Mesendoderm (in vitro differentiated cells): ENCODE data around the gene KRR1.
A peak's percentile ranks its signal among the peaks of the same experiment; 100 is the strongest.
"Not testable (repeated sequence)": the region's sequence is repeated elsewhere in the genome, so short reads cannot be mapped to it uniquely, and the experiment has no call there.

Experiments used
- DNase-seq: peaks from one replicate; pipeline ENCODE4 v3.0.0; 2013
- H2AK5ac ChIP-seq: 2 replicates; pipeline ENCODE4 v1.6.1; 2013; ENCODE audit warnings: low read length, inconsistent platforms
- H2BK120ac ChIP-seq: 2 replicates; pipeline ENCODE4 v1.6.1; 2013; ENCODE audit warnings: low read depth, mild to moderate bottlenecking, low read length, moderate library complexity, mixed read lengths
- H2BK15ac ChIP-seq: replicated peaks from 2 replicates; pipeline ENCODE4 v1.6.1; 2013; ENCODE audit warnings: low read depth, mild to moderate bottlenecking, moderate library complexity
- H2BK5ac ChIP-seq: 2 replicates; pipeline ENCODE4 v1.6.1; 2013; ENCODE audit warnings: low read length, inconsistent platforms
- H3K18ac ChIP-seq: 2 replicates; pipeline ENCODE4 v1.6.1; 2013; ENCODE audit warnings: mild to moderate bottlenecking, low read length, mixed read lengths
- H3K23ac ChIP-seq: one replicate; pipeline ENCODE4 v1.6.1; 2013; ENCODE audit warnings: low read length
- H3K27ac ChIP-seq: 2 replicates; pipeline ENCODE4 v1.5.1; 2013; ENCODE audit warnings: low read depth, mild to moderate bottlenecking, inconsistent platforms, low read length, moderate library complexity
- H3K27me3 ChIP-seq: 2 replicates; pipeline ENCODE4 v1.6.1; 2013; ENCODE audit warnings: low read length, control low read depth, mild to moderate bottlenecking, inconsistent platforms; ENCODE audit not compliant: insufficient read depth, poor library complexity
- H3K36me3 ChIP-seq: 2 replicates; pipeline ENCODE4 v1.6.1; 2013; ENCODE audit warnings: low read length, inconsistent platforms; ENCODE audit not compliant: control insufficient read depth, insufficient read depth
- H3K4ac ChIP-seq: one replicate; pipeline ENCODE4 v1.6.1; 2013; ENCODE audit warnings: low read depth, mild to moderate bottlenecking, low read length, moderate library complexity
- H3K4me1 ChIP-seq: 2 replicates; pipeline ENCODE4 v1.6.1; 2013; ENCODE audit warnings: low read depth, low read length, inconsistent platforms; ENCODE audit not compliant: control insufficient read depth
- H3K4me2 ChIP-seq: 2 replicates; pipeline ENCODE4 v1.6.1; 2013; ENCODE audit warnings: low read length
- H3K4me3 ChIP-seq: 2 replicates; pipeline ENCODE4 v1.5.1; 2013; ENCODE audit warnings: mild to moderate bottlenecking, low read length
- H3K56ac ChIP-seq: one replicate; pipeline ENCODE4 v1.6.1; 2013; ENCODE audit warnings: low read length
- H3K79me1 ChIP-seq: 2 replicates; pipeline ENCODE4 v1.6.1; 2013; ENCODE audit warnings: low read length, inconsistent platforms
- H3K79me2 ChIP-seq: 2 replicates; pipeline ENCODE4 v1.6.1; 2013; ENCODE audit warnings: mild to moderate bottlenecking, low read length; ENCODE audit not compliant: control insufficient read depth, insufficient read depth
- H3K9ac ChIP-seq: 2 replicates; pipeline ENCODE4 v1.6.1; 2013; ENCODE audit warnings: low read length, inconsistent platforms
- H4K5ac ChIP-seq: one replicate; pipeline ENCODE4 v1.6.1; 2013; ENCODE audit warnings: low read length
- H4K8ac ChIP-seq: one replicate; pipeline ENCODE4 v1.6.1; 2013; ENCODE audit warnings: low read depth, mild to moderate bottlenecking, control low read depth, low read length, moderate library complexity
- WGBS: extraction: QIAGEN DNeasy Blood & Tissue Kit; methylation state at CpG from one replicate; pipeline ENCODE4 v1.1.7; 2013; ENCODE audit warnings: low lambda C conversion rate, missing lambda C conversion rate; ENCODE audit not compliant: insufficient coverage; ENCODE audit errors: extremely low coverage; 5-methylcytosine and 5-hydroxymethylcytosine counted together

KRR1 gene

GRCh38 chr12:75522124-75522523 lies 10.7 kb upstream of the KRR1 start:
- H3K4me3 ChIP-seq, H2BK120ac ChIP-seq, H3K27me3 ChIP-seq, H2AK5ac ChIP-seq, H2BK15ac ChIP-seq, H3K79me2 ChIP-seq, H3K4me1 ChIP-seq, H3K27ac ChIP-seq, H3K36me3 ChIP-seq, DNase-seq, H3K4ac ChIP-seq, H4K8ac ChIP-seq, H3K4me2 ChIP-seq, H2BK5ac ChIP-seq, H3K18ac ChIP-seq, H3K9ac ChIP-seq, H3K79me1 ChIP-seq, H4K5ac ChIP-seq, H3K56ac ChIP-seq, H3K23ac ChIP-seq: not testable (repeated sequence)
- no CpG with 5 or more reads among the region's 5 CpGs for WGBS

DNA sequence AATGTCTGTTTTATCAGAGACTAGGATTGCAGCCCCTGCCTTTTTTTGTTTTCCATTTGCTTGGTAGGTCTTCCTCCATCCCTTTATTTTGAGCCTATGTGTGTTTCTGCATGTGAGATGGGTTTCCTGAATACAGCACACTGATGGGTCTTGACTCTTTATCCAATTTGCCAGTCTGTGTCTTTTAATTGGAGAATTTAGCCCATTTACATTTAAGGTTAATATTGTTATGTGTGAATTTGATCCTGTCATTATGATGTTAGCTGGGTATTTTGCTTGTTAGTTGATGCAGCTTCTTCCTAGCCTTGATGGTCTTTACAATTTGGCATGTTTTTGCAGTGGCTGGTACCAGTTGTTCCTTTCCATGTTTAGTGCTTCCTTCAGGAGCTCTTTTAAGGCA lies 9.8 kb upstream of the KRR1 start:
- H3K36me3 ChIP-seq, H3K56ac ChIP-seq, H3K9ac ChIP-seq, H4K8ac ChIP-seq, H3K79me1 ChIP-seq, H2BK5ac ChIP-seq, H3K4ac ChIP-seq, H3K4me1 ChIP-seq, H3K4me2 ChIP-seq, H3K4me3 ChIP-seq, H3K27me3 ChIP-seq, DNase-seq, H2BK120ac ChIP-seq, H4K5ac ChIP-seq, H3K23ac ChIP-seq, H2AK5ac ChIP-seq, H2BK15ac ChIP-seq, H3K79me2 ChIP-seq, H3K27ac ChIP-seq, H3K18ac ChIP-seq: not testable (repeated sequence)

DNA sequence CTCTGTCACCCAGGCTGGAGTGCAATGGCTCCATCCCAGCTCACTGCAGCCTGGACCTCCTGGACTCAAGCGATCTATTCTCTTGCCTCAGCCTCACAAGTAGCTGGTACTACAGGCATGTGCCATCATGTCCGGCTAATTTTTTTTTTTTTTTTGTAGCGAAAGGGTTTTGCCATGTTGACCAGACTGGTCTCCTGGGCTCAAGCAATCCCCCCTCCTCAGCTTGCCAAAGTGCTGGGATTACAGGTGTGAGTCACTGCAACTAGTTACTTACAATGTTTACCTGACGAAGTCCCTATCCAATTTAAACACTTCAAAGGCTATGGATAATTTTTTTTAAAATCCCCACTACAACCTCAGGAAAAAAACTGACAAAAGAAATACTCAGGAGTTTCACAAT lies 1.8 kb downstream of the KRR1 start:
- Histone ChIP-seq H2BK5ac (no peak overlapping the region), H2BK15ac (no peak overlapping the region), H3K9ac (no peak overlapping the region), H3K4me3 (no peak overlapping the region), H4K8ac (peak overlapping the region; percentile 5), H3K4me2 (no peak overlapping the region), H3K4me1 (peaks cover 2% of the 10 kb centered on the region), H3K79me2 (peaks cover 36% of the 10 kb centered on the region), H2BK120ac (no peak overlapping the region), H3K18ac (no peak overlapping the region), H4K5ac (no peak overlapping the region), H3K79me1 (no peaks in the 10 kb centered on the region), H3K36me3 (no peaks in the 10 kb centered on the region), H3K23ac (no peak overlapping the region), H3K27me3 (no peaks in the 10 kb centered on the region), H2AK5ac (no peak overlapping the region), H3K4ac (no peak overlapping the region), H3K56ac (no peak overlapping the region), H3K27ac (no peak overlapping the region)
- no CpG with 5 or more reads among the region's 4 CpGs for WGBS
- no peak for DNase-seq

DNA sequence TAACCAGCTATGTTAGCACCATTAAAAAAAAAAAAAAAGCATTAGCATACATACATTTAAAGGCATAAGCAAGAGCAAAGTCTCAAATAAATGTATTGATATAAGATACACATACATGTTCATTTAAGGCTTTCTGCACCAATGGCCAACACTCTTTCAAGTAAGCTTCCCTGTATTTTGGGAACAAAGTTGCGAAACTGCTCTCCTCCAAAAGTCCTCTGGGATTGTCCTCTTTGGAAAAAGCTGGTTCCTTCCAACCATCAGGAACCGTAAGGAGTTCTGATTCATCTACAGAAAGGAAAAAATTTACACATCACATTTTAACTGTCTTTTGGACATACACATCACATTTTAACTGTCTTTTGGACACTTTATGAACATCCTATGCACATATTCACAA lies 3.2 kb downstream of the KRR1 start:
- Histone ChIP-seq H2BK5ac (no peak overlapping the region), H3K18ac (no peak overlapping the region), H3K79me2 (peaks cover 36% of the 10 kb centered on the region), H3K23ac (no peak overlapping the region), H3K9ac (no peak overlapping the region), H4K5ac (no peak overlapping the region), H3K56ac (no peak overlapping the region), H3K4ac (no peak overlapping the region), H3K27me3 (no peaks in the 10 kb centered on the region), H3K79me1 (no peaks in the 10 kb centered on the region), H2BK120ac (no peak overlapping the region), H3K4me2 (no peak overlapping the region), H3K27ac (no peak overlapping the region), H3K4me1 (peaks cover 2% of the 10 kb centered on the region), H3K36me3 (no peaks in the 10 kb centered on the region), H2AK5ac (no peak overlapping the region), H4K8ac (no peak overlapping the region), H2BK15ac (no peak overlapping the region), H3K4me3 (no peak overlapping the region)
- no CpG with 5 or more reads among the region's 2 CpGs for WGBS
- no peak for DNase-seq

- Histone ChIP-seq H3K23ac (no peak overlapping the region), H2BK15ac (no peak overlapping the region), H3K36me3 (no peaks in the 10 kb centered on the region), H3K56ac (no peak overlapping the region), H3K27ac (no peak overlapping the region), H3K9ac (no peak overlapping the region), H3K4me1 (peaks cover 2% of the 10 kb centered on the region), H3K79me2 (peaks cover 36% of the 10 kb centered on the region), H3K27me3 (no peaks in the 10 kb centered on the region), H4K8ac (no peak overlapping the region), H2AK5ac (no peak overlapping the region), H2BK120ac (no peak overlapping the region), H3K18ac (no peak overlapping the region), H3K79me1 (no peaks in the 10 kb centered on the region), H3K4me3 (no peak overlapping the region), H3K4ac (no peak overlapping the region), H2BK5ac (no peak overlapping the region), H3K4me2 (no peak overlapping the region), H4K5ac (no peak overlapping the region)
- WGBS: no CpG with 5 or more reads among the region's 2 CpGs
- DNase-seq: no peak
Measured at GRCh38 chr12:75507086-75507485, 4.3 kb downstream of the KRR1 start.

GRCh38 chr12:75505706-75506312 lies 5.6 kb downstream of the KRR1 start:
- Histone ChIP-seq H3K27me3 (no peaks in the 10 kb centered on the region), H3K4ac (no peak overlapping the region), H3K4me3 (no peak overlapping the region), H3K36me3 (no peaks in the 10 kb centered on the region), H3K79me2 (peaks cover 31% of the 10 kb centered on the region), H3K4me2 (no peak overlapping the region), H2AK5ac (no peak overlapping the region), H4K8ac (no peak overlapping the region), H3K18ac (no peak overlapping the region), H3K79me1 (no peaks in the 10 kb centered on the region), H2BK120ac (no peak overlapping the region), H3K23ac (no peak overlapping the region), H3K27ac (no peak overlapping the region), H2BK15ac (no peak overlapping the region), H3K4me1 (peaks cover 2% of the 10 kb centered on the region), H2BK5ac (no peak overlapping the region), H3K9ac (no peak overlapping the region), H3K56ac (no peak overlapping the region), H4K5ac (no peak overlapping the region)
- no peak for DNase-seq
- WGBS: 100% methylated on average over 1 of the region's 2 CpGs
